Measurements from ENCODE around the gene PLXNA4. TPM values are rescaled to one million over a fixed set of nuclear protein-coding genes. Genes with fewer than 3 reads are reported as not detected.

Gene PLXNA4
- polyA plus RNA-seq, 2 of the 4 experiments (the other 2 are of a cell fraction): 0.12 to 0.34 TPM

DNA sequence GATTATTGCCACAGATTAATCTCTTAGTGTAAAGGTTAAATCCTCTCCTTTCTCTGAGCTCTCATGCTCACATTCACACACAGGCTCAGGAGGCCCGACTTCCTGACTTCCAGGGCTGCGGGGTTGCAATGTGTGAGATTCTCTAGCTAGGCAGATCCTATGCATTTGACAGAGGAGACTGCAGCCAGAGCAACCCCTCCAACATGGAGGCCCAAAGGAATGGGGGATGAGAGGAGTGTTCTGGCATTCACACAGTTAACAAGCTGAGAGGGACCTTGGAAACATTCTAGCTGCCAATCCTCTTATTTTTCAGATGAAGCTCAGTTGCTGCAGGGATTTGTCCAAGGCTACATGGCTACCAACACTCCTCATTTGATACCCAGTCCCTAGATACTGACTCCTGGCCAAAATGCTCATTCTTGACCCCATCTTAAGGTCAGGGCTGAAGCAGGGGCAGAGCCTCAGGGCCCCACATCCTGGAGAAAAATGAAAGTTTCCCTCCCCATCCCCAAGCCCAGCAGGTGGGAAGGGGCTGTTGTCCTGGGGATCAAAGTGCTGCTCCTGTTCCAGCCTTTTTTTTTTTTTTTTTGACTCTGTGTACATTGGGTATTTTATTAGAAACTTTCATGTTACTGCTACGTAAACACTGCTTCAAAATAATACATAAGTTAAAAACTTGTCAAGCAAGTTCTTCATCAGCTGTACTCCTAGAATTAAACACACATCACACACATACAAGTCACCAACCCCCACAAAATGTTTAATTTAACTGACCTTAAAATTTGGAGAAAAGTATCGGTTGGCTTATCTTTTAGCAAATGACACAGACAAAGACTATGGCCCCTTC, 325.6 kb downstream of the PLXNA4 start:
- H3K4me1 ChIP-seq: peaks cover 24% of the 10 kb centered on the region
- ATAC-seq (no peak), FAIRE-seq (peak; percentile 32), DNase-seq (ENCODE audit: low read depth in 1 of 2, low spot score in 1 of 2) (no peak)
- H3K27ac ChIP-seq: peak overlapping the region; percentile 1 to 22; a peak in 1 of 6 replicates
- peaks cover 4% of the 10 kb centered on the region; the same call in 2 of the 3 replicates for H3K9me3 ChIP-seq
- ChIA-PET POLR2A (no interaction called here), CTCF (interaction anchor here (0.6 to 13.1 kb wide), 12 partner anchors 18 to 1153 kb away, joined by 3 to 170 read pairs (median 3); no protein-coding TSS in a partner anchor)
- no peak for TF ChIP-seq HOXB5 (CRISPR knock-in tag; IDR thresholded peaks at IDR 0.05)
- TF ChIP-seq ZFP36 (IDR thresholded peaks at IDR 0.05; ENCODE audit: borderline replicate concordance, partially characterized antibody): no peak
- no peak for TF ChIP-seq POLR2A (IDR thresholded peaks at IDR 0.05; ENCODE audit: low read length)
- TF ChIP-seq, protein P1, sequence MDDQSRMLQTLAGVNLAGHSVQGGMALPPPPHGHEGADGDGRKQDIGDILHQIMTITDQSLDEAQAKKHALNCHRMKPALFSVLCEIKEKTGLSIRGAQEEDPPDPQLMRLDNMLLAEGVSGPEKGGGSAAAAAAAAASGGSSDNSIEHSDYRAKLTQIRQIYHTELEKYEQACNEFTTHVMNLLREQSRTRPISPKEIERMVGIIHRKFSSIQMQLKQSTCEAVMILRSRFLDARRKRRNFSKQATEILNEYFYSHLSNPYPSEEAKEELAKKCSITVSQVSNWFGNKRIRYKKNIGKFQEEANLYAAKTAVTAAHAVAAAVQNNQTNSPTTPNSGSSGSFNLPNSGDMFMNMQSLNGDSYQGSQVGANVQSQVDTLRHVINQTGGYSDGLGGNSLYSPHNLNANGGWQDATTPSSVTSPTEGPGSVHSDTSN (IDR thresholded peaks at IDR 0.05): no peak
- no peak for TF ChIP-seq EP300 (IDR thresholded peaks at IDR 0.05)
- TF ChIP-seq RNF2 (IDR thresholded peaks at IDR 0.05; ENCODE audit: borderline replicate concordance, low read depth): no peak
- no peak for TF ChIP-seq HEYL (CRISPR knock-in tag; IDR thresholded peaks at IDR 0.05)
- TF ChIP-seq NR3C1 (IDR thresholded peaks at IDR 0.05): no peak
- TF ChIP-seq, protein P2, sequence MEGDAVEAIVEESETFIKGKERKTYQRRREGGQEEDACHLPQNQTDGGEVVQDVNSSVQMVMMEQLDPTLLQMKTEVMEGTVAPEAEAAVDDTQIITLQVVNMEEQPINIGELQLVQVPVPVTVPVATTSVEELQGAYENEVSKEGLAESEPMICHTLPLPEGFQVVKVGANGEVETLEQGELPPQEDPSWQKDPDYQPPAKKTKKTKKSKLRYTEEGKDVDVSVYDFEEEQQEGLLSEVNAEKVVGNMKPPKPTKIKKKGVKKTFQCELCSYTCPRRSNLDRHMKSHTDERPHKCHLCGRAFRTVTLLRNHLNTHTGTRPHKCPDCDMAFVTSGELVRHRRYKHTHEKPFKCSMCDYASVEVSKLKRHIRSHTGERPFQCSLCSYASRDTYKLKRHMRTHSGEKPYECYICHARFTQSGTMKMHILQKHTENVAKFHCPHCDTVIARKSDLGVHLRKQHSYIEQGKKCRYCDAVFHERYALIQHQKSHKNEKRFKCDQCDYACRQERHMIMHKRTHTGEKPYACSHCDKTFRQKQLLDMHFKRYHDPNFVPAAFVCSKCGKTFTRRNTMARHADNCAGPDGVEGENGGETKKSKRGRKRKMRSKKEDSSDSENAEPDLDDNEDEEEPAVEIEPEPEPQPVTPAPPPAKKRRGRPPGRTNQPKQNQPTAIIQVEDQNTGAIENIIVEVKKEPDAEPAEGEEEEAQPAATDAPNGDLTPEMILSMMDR (IDR thresholded peaks at IDR 0.05): no peak
- no peak for TF ChIP-seq FOSB (CRISPR knock-in tag; IDR thresholded peaks at IDR 0.05)
- TF ChIP-seq ATOH8 (CRISPR knock-in tag; IDR thresholded peaks at IDR 0.05; ENCODE audit: low read depth): no peak
- TF ChIP-seq ESRRA (IDR thresholded peaks at IDR 0.05; ENCODE audit: borderline replicate concordance, low read length): no peak
- TF ChIP-seq HOXA7 (CRISPR knock-in tag; IDR thresholded peaks at IDR 0.05): no peak
- TF ChIP-seq, protein P3, sequence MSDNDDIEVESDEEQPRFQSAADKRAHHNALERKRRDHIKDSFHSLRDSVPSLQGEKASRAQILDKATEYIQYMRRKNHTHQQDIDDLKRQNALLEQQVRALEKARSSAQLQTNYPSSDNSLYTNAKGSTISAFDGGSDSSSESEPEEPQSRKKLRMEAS (IDR thresholded peaks at IDR 0.05): no peak
- no peak for TF ChIP-seq BHLHE40 (IDR thresholded peaks at IDR 0.05; ENCODE audit: low read depth, low read length)
- no peak for TF ChIP-seq TFCP2L1 (CRISPR knock-in tag; IDR thresholded peaks at IDR 0.05)
- TF ChIP-seq CBX2 (IDR thresholded peaks at IDR 0.05; ENCODE audit: borderline replicate concordance, low read depth): no peak
- TF ChIP-seq KDM1A (IDR thresholded peaks at IDR 0.05; ENCODE audit: low read depth): no peak
- no peak for TF ChIP-seq ZC3H11A (IDR thresholded peaks at IDR 0.05)
- WGBS (ENCODE audit: missing lambda C conversion rate): 48% methylated on average over 4 of the region's 4 CpGs
- H3K4me2 ChIP-seq: peak overlapping the region; percentile 32; the same call in 2 of the 3 replicates
- no peak overlapping the region for H3K4me3 ChIP-seq

DNA sequence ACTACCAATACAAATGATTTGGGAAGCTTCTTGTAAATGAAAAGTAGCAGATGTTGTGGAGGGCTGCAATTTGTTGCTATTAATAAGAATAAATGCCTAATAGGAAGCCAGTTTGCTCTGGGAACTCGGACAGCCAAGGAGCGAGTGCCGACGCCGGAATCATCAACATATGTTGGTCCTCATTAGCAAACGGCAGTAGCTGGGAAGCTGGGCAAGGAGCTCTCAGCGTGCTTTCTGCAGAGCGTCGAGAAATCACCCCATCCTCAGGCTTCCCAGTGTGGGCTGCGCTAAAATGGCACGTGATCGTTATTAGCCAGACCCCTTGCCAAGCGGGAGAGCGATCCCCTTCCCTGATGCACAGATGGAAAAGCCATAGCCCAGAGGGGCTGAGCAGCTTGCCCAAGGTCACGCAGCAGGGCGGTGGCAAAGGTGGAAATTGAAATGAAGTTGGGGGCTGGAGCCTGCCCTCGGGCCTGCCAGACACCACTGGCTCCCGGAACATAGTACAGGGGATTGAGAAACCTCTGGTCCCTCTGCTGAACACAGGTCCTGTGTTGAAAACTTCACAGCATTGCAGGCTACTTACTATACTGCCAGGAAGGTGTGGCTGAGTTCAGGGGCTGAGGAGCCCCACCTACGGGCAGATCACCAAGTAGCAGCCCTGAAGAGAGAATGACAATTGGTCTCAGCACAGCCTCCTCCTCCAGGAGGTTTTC, 326.9 kb downstream of the PLXNA4 start:
- Histone ChIP-seq H3K4me2 (no peak overlapping the region), H3K4me3 (no peak overlapping the region), H3K27ac (no peak overlapping the region; a peak in 1 of 6 replicates), H3K4me1 (peaks cover 24% of the 10 kb centered on the region), H3K9me3 (peaks cover 14% of the 10 kb centered on the region; the same call in 2 of the 3 replicates)
- CTCF ChIA-PET: interaction anchor here (0.7 to 13.1 kb wide), 13 partner anchors 10 to 561 kb away, joined by 3 to 170 read pairs (median 5); no protein-coding TSS in a partner anchor
- WGBS (ENCODE audit: missing lambda C conversion rate): 67% methylated on average over 19 of the region's 19 CpGs
- POLR2A ChIA-PET: no interaction called here
- no peak for FAIRE-seq
- ATAC-seq: peak; percentile 86 to 92
- peak; percentile 56 to 59 for DNase-seq (ENCODE audit: low read depth in 1 of 2, low spot score in 1 of 2)
- no peak for TF ChIP-seq HOXB5 (CRISPR knock-in tag; IDR thresholded peaks at IDR 0.05)
- no peak for TF ChIP-seq NR3C1 (IDR thresholded peaks at IDR 0.05)
- TF ChIP-seq, protein P4, sequence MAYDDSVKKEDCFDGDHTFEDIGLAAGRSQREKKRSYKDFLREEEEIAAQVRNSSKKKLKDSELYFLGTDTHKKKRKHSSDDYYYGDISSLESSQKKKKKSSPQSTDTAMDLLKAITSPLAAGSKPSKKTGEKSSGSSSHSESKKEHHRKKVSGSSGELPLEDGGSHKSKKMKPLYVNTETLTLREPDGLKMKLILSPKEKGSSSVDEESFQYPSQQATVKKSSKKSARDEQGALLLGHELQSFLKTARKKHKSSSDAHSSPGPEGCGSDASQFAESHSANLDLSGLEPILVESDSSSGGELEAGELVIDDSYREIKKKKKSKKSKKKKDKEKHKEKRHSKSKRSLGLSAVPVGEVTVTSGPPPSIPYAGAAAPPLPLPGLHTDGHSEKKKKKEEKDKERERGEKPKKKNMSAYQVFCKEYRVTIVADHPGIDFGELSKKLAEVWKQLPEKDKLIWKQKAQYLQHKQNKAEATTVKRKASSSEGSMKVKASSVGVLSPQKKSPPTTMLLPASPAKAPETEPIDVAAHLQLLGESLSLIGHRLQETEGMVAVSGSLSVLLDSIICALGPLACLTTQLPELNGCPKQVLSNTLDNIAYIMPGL (CRISPR knock-in tag; IDR thresholded peaks at IDR 0.05; ENCODE audit: borderline replicate concordance): no peak
- TF ChIP-seq, protein P5, sequence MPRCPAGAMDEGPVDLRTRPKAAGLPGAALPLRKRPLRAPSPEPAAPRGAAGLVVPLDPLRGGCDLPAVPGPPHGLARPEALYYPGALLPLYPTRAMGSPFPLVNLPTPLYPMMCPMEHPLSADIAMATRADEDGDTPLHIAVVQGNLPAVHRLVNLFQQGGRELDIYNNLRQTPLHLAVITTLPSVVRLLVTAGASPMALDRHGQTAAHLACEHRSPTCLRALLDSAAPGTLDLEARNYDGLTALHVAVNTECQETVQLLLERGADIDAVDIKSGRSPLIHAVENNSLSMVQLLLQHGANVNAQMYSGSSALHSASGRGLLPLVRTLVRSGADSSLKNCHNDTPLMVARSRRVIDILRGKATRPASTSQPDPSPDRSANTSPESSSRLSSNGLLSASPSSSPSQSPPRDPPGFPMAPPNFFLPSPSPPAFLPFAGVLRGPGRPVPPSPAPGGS (IDR thresholded peaks at IDR 0.05): no peak
- no peak for TF ChIP-seq ELK1 (IDR thresholded peaks at IDR 0.05; ENCODE audit: low read depth, low read length)
- TF ChIP-seq EHMT2 (IDR thresholded peaks at IDR 0.05; ENCODE audit: low read depth): no peak
- TF ChIP-seq SMC3 (IDR thresholded peaks at IDR 0.05): peak; percentile 69
- TF ChIP-seq FOSL2 (IDR thresholded peaks at IDR 0.05): no peak
- no peak for TF ChIP-seq FOSL2 (CRISPR knock-in tag; IDR thresholded peaks at IDR 0.05)
- TF ChIP-seq JUN (IDR thresholded peaks at IDR 0.05): no peak
- no peak for TF ChIP-seq MAFK (IDR thresholded peaks at IDR 0.05; ENCODE audit: partially characterized antibody)

Measured in A549 (cell line).